Measurements from ENCODE around the gene DST. TPM values are rescaled to one million over a fixed set of nuclear protein-coding genes. Genes with fewer than 3 reads are reported as not detected.

Gene DST
- polyA plus RNA-seq, 1 of the 3 experiments (the other 2 are of a cell fraction): 64.3 TPM

GRCh38 chr6:56582236-56582635 lies 60.5 kb downstream of the DST start:
- TF ChIP-seq NRF1 (IDR thresholded peaks at IDR 0.05; ENCODE audit: low read depth, low read length) (no peak), USF1 (IDR thresholded peaks at IDR 0.05; ENCODE audit: borderline replicate concordance, low read depth) (no peak), TCF12 (IDR thresholded peaks at IDR 0.05) (no peak), EP300 (IDR thresholded peaks at IDR 0.05; ENCODE audit: borderline replicate concordance in 1 of 2, low read depth in 1 of 2, low read length in 1 of 2) (no peak), RAD21 (IDR thresholded peaks at IDR 0.05; ENCODE audit: low read length) (no peak), CHD2 (IDR thresholded peaks at IDR 0.05; ENCODE audit: low read length, partially characterized antibody) (no peak)
- WGBS (ENCODE audit: low lambda C conversion rate): 91% methylated on average over 3 of the region's 3 CpGs
- H3K9me2 ChIP-seq: no peaks in the 10 kb centered on the region
- H3K9me3 ChIP-seq: no peaks in the 10 kb centered on the region
- ChIA-PET CTCF (interaction anchor here (1.2 to 2.6 kb wide), 4 partner anchors 10 to 268 kb away, joined by 3 to 18 read pairs (median 6); no protein-coding TSS in a partner anchor), POLR2A (no interaction called here)
- no peak overlapping the region for H2AFZ ChIP-seq (ENCODE audit: low read depth)
- H3K4me2 ChIP-seq: no peak overlapping the region
- H3K36me3 ChIP-seq (replicated peaks in 1 of 2; ENCODE audit: control insufficient read depth in 1 of 2, insufficient read depth in 2 of 2, low read length in 1 of 2): peaks cover 7 to 24% of the 10 kb centered on the region in 2 experiments
- H3K4me3 ChIP-seq (ENCODE audit: low read depth in 2 of 2, low read length in 1 of 2): no peak overlapping the region
- no peak for DNase-seq
- H3K9ac ChIP-seq: no peak overlapping the region
- no peaks in the 10 kb centered on the region for H3K27me3 ChIP-seq (ENCODE audit: insufficient read depth)
- H3K27ac ChIP-seq (ENCODE audit: low read depth in 2 of 2, low read length in 1 of 2): no peak overlapping the region
- no peaks in the 10 kb centered on the region for H4K20me1 ChIP-seq (ENCODE audit: insufficient read depth)
- H3K79me2 ChIP-seq (ENCODE audit: insufficient read depth): no peaks in the 10 kb centered on the region; the same call in 1 of the 2 replicates
- H3K4me1 ChIP-seq (ENCODE audit: control insufficient read depth in 1 of 2, insufficient read depth in 2 of 2, low read depth in 1 of 2, low read length in 1 of 2): peaks cover 0 to 9% of the 10 kb centered on the region in 2 experiments; a peak in 2 of 4 replicates
- peaks cover 11% of the 10 kb centered on the region for H3F3A ChIP-seq (replicated peaks; ENCODE audit: insufficient read depth)

- POLR2A ChIA-PET: no interaction called here
- no peaks in the 10 kb centered on the region for H3K27me3 ChIP-seq (ENCODE audit: insufficient read depth)
- H3K79me2 ChIP-seq (ENCODE audit: insufficient read depth): no peaks in the 10 kb centered on the region; the same call in 1 of the 2 replicates
- H3K4me2 ChIP-seq: no peak overlapping the region
- H3K4me3 ChIP-seq (ENCODE audit: low read depth in 2 of 2, low read length in 1 of 2): no peak overlapping the region
- WGBS (ENCODE audit: low lambda C conversion rate): 95% methylated on average over 4 of the region's 4 CpGs
- H3F3A ChIP-seq (replicated peaks; ENCODE audit: insufficient read depth): peaks cover 13% of the 10 kb centered on the region
- H3K36me3 ChIP-seq (replicated peaks in 1 of 2; ENCODE audit: control insufficient read depth in 1 of 2, insufficient read depth in 2 of 2, low read length in 1 of 2): peaks cover 13 to 29% of the 10 kb centered on the region in 2 experiments
- H2AFZ ChIP-seq (ENCODE audit: low read depth): no peak overlapping the region
- CTCF ChIA-PET: interaction anchor here (0.6 to 2.6 kb wide), 6 partner anchors 11 to 289 kb away, joined by 3 to 18 read pairs (median 4); no protein-coding TSS in a partner anchor
- no peaks in the 10 kb centered on the region for H4K20me1 ChIP-seq (ENCODE audit: insufficient read depth)
- no peak for DNase-seq
- H3K9me2 ChIP-seq: no peaks in the 10 kb centered on the region
- peaks cover 0 to 9% of the 10 kb centered on the region in 2 experiments; a peak in 2 of 4 replicates for H3K4me1 ChIP-seq (ENCODE audit: control insufficient read depth in 1 of 2, insufficient read depth in 2 of 2, low read depth in 1 of 2, low read length in 1 of 2)
- TF ChIP-seq CHD2 (IDR thresholded peaks at IDR 0.05; ENCODE audit: low read length, partially characterized antibody): no peak
- no peak for TF ChIP-seq MAX (IDR thresholded peaks at IDR 0.05; ENCODE audit: low read depth)
- TF ChIP-seq IRF3 (IDR thresholded peaks at IDR 0.05; ENCODE audit: low read depth, low read length): no peak
- no peak for TF ChIP-seq RCOR1 (IDR thresholded peaks at IDR 0.05; ENCODE audit: low read length)
- TF ChIP-seq FOSL2 (IDR thresholded peaks at IDR 0.05; ENCODE audit: borderline replicate concordance, low read depth): no peak
- no peak for TF ChIP-seq TAF1 (IDR thresholded peaks at IDR 0.05; ENCODE audit: borderline replicate concordance, low read depth, low read length)
- TF ChIP-seq REST (IDR thresholded peaks at IDR 0.05; ENCODE audit: low read depth, low read length): no peak
- TF ChIP-seq MXI1 (IDR thresholded peaks at IDR 0.05; ENCODE audit: low read depth, low read length): no peak
- no peaks in the 10 kb centered on the region for H3K9me3 ChIP-seq
- H3K9ac ChIP-seq: no peak overlapping the region
- H3K27ac ChIP-seq (ENCODE audit: low read depth in 2 of 2, low read length in 1 of 2): no peak overlapping the region; a peak in 1 of 4 replicates
Observed at GRCh38 chr6:56581296-56581925, 61.3 kb downstream of the DST start.

All from SK-N-SH (cell line).